GOT3 (cell line): ENCODE results near the gene IKZF2.

Source experiments
- DNase-seq: peaks from one replicate; lab custom pipeline; 2025; ENCODE audit warnings: mixed read lengths; lab: John Stamatoyannopoulos, UW

The IKZF2 gene

DNA sequence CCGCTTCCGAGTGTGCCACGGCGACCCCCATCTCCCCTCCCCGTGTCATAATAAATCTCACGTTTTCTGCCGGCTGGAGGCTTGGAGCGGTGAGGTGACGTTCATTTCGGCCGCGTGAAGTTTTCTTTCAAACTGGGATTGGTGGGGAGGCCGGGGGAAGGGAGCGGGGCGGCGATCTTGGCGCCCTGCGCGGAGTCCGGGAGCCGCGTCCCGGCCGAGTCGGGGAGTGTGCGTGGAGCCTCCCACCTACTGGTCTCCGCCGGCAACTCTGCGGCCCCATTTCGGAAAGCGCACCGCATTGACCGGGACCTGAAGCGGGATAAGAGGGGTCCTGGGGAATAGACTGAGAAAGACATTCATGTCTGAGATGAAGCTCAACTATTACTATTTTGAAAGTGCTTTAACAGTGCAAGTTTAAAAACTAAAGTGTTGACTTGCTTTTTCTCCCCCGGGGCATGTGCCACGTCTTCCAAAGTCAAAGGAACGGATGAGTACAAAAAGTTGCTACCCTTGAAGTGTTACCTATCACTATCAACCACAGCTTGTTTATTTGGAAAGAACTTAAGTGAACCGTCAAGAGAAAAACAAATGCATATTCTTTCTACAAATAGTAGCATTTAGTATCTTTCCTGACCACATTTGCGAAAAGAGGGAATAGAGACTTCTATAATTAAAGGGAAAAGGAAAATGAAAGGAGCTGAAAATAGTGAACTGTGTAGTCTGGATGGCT lies 818 bp upstream of the IKZF2 start:
- DNase-seq: peak; percentile 18

DNA sequence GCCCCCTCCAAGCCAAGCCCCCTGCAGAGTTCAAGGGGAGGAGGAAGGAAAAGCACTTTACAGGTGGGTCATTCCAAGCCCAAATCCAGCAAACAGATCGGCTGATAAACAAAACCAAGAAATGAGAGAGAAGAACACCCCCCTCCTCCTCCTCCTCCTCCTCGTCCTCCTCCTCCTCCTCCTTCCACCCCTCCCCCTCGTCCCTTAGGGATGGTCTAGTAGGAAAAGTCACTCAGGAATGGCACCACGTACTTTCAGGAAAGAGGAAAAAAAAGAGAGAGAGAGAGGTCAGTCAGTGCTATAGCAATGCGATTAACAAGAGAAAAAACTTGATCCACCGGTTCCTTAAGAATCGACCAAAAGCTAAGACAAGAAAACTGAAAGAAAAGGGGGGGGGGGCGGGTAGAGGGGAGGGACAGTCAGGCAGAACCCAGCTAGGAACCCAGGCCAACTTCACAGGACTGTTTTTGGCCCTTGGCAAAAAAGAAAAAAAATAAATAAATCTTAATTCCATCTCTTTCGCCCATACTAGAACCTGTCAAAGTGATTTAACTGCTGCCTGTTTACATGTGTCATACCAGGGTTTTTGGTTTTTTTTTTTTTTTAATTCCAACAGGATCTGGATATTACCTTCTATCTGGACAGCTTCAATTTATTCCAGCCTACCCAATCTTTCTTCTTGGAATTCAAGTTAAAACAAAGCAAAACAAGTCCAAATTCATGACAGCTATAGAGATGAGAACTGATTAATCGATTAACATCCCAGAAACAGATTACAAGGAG lies 906 bp downstream of the IKZF2 start:
- no peak for DNase-seq

DNA sequence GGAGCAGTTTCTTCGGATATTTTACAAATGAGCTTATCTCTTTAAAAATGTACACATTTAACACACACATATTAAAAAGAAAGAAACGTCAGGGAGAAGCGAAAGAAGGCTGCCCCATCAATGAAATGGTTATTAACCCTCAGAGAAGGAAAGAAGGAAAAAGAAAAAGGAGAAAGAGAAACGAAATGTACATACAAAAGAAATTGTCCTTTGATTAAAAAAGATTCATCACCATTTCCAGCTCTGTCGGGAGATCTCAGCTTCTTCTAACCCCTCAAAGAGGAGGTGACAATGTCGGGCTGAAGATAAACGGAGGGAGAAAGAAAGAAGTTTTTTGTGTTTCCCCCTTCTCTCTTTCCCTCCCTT lies 1.5 kb downstream of the IKZF2 start:
- no peak for DNase-seq

DNA sequence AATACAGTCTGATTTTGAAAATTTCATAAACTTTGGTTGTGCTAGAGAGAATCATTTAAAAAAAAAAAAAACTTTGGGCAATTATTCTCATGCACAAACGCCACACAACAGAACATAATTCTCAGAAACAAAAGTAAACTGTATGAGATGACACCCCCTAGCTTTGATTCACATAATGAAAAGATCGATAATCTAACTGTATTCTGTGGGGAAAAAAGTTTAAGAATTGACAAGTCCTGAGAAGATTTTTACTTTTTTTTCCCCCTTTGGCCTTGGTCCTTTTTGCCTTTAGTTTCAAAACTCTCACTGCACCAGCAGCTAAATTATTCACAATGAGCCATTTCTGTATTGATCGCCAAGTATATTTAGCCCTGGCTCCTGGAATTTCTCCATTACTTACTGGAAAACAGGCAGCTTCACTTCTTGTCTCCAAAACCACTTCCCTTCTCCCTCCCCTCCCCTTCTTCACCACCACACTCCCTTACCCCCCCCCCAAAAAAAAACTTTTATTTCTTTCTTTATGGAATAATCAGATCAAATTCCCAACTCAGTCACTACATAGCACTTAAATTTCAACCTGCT lies 2.0 kb downstream of the IKZF2 start:
- DNase-seq: no peak

DNA sequence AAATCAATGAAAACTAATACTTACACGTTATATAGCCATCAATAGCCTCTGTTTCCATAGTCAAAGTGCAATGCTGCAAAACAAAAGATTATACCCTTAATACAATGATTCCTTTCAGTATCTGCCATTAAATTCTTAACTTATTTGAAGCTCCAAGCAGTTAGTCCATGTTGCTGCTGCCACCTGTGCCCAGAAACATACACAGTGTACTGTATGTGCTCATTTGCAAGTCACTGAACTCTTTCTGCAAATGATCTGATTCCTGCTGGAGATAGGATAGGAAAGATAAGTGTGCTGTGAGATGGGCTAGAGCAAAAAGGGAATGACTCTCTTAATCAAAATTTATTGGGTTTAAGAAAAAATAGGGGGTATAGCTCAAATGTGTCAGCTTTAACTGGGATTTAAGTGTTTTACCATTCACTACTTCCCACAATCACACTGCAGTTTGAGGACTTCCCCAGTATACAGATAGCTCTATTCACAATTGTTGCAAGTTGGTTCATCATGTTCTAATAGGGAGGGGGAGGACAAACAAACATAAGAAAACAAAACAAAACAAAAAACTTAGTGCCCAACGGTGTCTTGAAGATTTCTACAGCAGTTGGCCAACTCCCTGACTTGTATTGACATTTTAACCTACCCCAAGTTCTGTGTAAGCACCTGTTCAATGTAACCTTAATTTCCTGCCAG lies 2.7 kb downstream of the IKZF2 start:
- DNase-seq: no peak

DNA sequence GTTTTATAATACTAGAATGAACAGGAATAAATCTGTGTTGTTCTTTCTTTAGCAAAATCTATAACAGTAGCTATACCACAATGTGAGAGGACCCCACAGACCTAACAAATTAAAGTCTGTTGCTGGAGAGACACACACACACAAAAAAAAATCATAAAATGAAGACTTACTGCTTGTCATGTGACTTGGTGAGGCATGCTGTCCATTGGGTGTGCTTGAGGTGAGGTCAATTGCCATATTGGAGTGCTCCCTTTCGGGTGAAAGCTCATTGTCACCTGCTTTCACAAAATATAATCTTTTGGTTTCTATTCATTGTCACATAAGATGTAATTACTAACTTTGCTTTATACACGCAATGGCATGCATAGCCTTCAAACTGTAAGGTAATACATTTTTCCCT lies 3.9 kb downstream of the IKZF2 start:
- no peak for DNase-seq

DNA sequence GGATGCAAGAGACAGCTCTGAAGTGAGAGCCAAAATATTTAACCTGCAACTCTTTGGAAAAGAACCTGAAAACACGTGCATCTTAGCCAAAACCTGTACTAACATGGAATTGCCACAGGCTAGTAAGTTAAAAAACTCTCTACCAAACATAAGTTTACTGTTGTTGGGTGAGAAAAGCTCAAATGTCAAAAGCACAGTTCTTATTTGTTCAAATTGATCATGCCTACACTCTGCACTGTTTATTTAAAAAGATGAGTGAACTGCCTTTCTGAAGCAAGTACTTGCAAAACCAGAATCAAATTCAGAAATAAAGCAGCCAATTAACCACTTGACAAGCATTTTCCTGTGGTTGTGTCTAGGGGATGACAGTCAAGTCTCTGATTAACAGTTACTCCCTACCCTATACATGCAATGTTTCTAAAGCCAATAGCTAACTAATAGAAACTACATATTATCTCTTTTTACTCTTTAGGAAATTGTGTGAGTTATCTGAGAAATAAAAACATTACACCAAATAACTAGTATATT lies 5.6 kb downstream of the IKZF2 start:
- no peak for DNase-seq

DNA sequence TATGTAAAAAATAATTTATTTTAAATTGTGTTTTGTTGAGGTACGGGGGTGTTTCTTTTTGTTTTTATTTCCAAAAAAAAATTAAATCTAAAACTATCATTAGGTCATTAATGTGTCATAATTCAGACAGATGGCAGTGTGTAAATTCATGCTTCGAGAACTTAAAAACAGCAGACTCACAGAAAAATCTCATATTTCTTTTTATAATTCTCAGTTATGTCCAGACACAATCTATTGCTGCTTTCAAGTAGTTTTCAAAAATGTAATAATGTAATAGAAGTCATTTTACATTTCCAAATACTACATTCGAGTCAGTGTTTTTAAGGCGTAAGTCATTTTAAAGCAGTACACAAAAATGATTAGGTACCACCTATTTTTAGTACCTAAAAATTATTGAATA lies 14.3 kb downstream of the IKZF2 start:
- DNase-seq: no peak

DNA sequence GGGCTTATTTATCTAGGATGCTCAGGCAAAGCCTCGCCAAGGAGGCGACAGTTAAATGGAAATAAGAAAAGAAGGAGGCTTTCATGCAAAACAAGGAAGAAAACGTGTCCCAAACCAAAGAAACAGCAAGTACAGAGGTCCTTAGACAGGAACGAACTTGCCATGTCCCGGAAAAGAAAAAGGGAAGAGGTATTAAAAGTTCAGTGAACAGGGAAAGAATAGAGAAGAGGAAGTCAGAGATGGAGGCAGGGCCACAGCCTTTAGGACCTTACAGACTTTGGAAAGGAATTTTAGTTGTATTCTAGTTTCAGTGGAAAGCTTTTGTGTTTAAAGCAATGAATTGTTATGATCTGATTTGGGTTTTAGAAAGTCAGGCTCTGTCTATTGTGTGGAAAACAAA lies 22.1 kb downstream of the IKZF2 start:
- no peak for DNase-seq

DNA sequence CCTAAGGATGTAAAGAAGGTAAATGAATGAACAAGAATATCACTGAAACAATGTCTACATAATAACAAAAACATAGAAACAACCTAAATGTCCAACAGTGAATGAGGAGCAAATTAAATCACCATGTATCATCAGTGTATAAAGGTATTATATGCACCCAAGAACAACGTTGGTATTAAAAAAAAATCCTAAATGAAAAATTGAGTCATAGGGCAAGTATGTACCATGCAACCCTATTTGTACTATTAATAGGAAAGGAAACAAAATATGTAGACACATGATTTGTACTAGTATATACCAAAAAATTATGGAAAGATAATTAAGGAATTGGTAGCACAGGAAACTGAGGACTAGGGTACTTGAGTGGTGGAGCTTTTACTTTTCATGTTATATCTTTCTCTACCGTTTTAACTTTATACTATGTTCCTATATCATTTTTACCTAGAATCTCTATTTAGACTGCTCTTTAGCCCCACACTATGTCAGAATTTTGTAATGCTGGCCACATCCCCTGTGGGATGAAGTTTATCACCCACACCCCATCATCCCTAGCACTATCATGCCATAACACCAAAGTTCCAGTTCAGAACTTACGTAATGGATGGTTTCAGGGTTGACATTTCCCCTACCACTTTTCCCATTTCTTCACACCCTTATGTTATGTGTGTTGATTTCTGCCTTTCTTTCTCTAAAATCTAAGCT lies 25.6 kb downstream of the IKZF2 start:
- DNase-seq: no peak

DNA sequence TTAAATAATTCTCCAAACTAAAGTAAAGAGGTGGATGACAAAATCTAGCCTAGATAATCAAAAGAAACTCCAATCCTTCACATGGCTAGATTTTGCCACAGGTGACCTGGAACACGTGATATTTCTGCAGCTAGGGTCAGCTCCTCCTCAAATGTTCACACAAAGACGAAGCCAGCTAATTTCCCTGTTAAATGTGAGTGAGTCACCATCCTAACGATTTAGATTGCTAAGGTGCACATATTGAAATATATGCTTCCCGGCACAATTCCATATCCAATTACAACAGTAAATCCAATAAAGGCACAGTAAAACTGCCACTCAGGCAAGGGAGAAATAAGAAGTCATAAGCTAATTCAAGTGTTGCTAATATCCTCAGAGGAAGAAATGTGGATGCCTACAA lies 28.7 kb downstream of the IKZF2 start:
- DNase-seq: peak; percentile 0

DNA sequence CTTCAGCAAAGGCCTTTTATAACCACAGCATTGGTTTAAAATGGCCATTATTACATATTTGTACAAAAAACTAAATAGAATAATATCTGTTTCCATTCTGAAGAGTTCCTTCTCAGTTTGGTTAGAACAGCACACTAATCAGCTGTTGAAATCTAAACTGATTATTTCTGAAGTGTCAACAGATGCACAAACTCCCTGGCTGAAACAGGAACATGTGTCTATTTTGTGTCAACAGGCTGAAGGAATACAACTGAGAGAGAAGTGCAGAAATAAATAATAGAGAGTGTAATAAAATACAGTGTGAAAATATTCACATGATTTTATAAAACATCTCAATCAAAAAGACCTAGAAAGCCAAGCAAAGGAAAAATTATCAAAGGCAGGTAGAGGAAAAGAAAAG lies 29.7 kb downstream of the IKZF2 start:
- no peak for DNase-seq

DNA sequence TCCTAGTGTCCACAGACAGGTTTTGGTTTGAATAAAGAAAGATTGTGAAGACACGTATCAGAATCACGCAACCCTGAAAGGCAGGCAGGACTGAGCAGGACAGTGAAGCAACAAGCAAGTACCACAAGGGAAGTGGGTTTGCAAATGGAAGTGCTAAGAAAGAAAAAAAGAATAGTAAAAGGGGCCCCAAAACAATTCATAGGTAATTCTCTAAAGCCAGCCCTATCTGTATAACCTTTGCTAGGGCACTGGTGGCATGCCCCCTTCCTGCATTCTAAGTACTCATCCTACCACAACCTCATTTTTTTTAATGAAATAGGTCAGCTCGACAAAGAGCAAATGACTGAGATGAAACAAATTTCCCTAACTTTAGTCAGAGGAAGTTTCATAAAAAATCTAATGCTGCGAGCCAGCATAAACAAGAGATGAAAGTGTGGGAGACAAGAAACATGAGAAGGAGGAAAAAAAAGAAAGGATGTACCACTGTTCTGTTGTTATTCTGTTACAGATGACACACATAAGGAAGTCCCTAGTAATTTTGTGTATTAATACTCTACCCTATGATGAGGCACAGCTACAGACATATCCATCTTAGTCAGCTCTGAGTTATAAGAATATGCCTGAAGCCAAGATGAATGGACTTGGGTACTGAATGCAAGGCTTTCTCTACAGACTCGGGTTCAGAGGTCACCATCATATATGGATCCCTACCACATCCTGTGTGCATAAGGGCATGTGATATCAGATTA lies 32.2 kb downstream of the IKZF2 start:
- DNase-seq: no peak

DNA sequence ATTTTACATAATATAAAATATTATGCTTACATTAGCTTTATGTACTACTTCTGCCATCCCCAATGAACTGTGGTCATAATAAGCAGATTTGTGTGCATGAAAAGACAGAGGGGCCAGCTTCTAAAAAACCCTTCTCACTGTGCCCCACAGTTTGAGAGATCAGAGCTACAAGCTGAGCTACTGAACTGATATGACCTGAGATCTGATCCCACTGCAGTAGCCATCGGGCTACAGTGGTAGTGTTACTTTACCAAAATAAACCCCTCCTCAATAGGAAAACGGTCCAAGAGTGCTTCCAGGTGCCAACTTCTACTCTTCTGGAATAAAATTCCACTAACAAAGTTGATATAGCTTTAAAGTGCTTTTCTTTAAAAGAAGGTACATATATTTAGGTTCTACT lies 43.1 kb downstream of the IKZF2 start:
- no peak for DNase-seq

DNA sequence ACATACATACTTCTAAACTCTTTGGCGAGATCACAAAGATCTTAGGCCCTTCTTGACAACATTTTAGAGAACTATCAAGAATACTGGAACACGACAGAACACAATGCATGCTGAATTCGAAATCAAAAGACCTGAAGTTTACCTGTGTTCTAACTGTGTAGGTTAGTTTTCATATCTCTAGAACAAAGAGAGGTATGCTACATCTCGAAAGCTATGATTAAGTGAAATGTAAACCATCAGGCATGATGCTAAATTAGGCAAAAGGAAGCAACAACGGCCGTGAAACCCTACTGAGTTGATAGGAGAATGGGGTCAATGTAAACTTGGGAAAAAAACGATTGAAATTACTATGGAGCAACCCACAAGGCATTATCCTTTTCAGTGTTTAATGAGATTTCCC lies 43.7 kb downstream of the IKZF2 start:
- DNase-seq: no peak

DNA sequence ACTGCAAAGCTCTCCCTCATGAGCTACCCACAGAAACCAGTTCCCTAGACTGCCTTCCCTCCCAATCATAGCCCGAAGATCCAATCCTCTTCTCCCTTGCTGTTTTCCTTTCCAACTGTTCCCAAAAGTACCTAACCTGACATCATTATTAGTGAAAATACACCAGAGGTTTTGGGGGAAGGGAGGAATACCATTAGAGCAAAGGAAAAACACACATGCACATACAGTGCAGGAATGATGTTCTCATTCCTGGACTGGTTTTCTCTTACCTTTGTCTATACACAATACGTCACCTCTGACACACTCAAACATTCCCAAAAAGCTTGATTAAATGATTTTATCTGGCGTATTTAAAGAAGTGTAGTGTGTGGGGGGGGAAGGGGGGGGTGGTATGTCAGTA lies 46.2 kb downstream of the IKZF2 start:
- DNase-seq: no peak

DNA sequence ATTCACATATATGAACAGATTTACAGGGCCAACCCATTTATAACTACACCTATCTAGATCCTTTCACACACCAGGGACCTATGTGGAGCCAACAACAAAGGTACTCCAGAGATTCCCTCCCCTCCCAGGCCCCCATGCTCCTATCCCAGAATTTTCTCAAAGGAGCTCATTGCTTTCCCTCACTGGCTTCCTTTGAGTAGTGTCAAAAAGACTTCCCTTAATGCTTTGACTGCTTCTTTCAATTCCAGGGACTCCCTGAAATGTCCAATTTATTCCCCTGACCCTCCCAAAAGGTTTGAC lies 46.6 kb downstream of the IKZF2 start:
- DNase-seq: no peak

DNA sequence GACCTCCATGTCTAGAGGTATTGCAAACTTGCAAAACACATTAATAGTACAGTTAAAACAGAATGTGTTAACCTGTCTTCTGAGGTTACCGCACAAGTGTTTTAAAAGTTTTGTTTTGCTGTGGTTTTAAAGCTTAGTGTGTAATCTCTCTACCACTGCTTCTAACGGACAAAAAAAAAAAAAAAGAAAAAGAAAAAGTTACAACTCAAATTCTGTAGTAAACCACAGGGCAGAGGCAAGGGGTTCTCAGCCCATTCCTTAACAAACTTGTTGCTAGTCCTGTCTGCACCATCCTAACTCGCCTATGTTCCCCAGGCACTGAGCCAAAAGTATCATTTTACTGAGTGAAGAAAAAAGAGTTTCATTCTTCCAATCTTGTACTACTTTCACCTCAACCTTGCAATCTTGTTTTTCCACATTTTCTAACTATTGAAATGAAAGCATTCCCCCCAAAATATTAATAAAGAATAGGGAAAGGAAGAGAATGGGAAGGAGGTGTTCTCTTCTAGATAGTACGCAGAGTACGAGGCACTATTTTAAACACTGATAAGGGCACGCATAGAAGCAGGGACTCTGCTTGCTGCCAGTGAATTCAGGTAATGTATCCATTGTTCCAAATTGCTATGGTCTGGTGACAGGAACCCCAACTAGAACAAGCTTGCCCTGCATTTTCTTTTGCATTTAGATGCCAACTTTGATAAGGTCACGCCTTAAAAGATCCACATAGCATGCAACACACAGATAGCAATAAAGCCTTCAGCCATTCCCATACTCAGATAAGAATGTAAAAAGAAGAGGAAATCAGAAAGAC lies 47.1 kb downstream of the IKZF2 start:
- DNase-seq: no peak

DNA sequence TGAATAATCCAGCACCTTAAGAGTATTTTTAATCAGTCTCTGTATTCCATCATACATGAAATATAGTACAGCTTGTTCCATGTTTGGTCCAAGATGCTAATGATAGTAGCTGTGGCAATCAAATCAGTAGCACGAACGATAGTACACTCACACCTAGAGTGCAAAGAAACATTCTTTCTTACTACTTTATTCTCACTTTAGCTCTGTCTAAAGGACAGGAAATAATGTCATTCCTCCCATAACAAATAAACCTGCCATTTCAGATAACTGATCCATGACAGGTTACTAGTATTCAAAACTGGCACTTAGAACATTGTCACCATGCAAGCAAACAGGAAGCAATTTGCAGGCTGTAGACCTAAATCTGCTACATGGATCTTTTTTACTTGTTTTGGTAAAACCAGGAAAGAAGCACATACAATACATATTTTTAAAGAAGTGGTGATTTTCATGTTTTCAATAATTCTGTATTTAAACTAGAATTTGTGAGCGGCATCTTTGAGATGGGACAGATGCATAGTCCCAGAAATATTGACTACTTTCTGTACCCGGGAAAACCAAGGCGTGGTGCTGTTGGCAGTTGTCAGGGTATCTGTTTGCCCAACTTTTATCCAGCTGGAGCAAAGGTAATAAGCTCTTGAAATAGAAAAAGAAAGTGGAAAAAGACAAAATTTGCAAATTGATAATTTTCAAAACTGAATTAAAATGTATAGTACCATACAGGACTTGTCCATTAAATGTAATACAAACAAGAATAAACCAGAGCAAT lies 49.5 kb downstream of the IKZF2 start:
- no peak for DNase-seq

DNA sequence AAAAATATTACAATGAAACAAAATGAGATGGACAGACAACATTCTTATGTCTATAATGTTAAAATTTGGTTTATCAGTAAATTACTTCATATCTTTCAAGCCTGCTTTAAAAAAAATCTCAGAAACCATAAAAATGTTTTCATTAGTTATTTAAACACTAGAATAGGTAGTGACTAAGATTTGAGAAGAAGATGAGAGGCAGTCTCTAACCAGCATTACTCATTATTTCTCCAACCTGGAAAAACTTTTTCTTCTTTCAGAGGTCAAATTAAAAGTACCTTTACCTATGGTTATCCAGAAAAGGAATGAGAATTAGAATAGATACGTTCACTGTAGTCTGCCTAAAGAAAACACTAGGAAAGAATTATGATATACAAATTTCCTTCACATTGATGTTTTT lies 50.3 kb downstream of the IKZF2 start:
- no peak for DNase-seq
